Stimulated activated CD4-positive, alpha-beta T cell treated with anti-CD3 and anti-CD28 coated beads, Interleukin-12 subunit alpha, Interleukin-12 subunit beta, amount 100 ng/mL, for 48 hours (primary cell): ENCODE measurements around the gene PRRT1B.

Experiments used
- DNase-seq, 3 donors: peaks; one replicate each; pipeline ENCODE4 v3.0.0-alpha.2; 2020; ENCODE audit warnings: low read depth in 2 of 3, low spot score in 1 of 3

PRRT1B gene

DNA sequence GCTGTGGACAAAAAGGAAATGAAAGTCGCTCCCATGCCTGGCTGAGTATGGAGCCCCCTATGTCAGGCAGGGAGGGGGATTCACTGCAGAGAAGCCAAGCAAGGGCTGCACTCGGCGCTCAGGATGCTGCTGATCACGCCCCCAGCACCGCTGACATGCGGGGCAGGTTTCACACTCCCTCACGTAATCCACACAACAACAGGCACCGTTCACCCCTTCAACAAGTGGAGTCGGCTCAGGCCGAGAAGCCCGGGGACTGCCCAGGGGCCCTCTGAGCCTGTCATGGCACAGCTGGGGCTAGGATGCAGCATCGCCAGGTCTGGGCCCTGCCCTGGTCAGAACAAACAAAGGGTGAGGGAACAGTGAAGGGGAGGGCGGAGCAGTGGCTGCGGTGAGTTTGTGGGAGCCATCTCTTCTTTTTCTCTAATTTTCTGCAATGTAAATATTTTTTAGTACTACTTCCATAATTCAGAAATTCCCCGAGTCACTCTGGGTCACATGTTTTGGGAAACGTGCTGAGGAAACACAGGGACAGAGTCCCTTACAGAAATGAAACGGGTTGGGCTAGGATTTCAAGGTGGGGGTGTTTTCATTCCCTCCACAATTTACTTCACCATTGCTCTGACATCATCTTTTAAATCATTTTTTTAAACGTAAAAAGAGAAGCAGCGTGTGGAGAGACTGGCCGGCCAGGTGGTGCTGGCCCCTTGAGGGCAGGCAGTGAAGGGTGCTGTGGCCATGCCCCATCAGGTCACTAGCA lies 49.8 kb downstream of the PRRT1B start:
- no peak for DNase-seq

DNA sequence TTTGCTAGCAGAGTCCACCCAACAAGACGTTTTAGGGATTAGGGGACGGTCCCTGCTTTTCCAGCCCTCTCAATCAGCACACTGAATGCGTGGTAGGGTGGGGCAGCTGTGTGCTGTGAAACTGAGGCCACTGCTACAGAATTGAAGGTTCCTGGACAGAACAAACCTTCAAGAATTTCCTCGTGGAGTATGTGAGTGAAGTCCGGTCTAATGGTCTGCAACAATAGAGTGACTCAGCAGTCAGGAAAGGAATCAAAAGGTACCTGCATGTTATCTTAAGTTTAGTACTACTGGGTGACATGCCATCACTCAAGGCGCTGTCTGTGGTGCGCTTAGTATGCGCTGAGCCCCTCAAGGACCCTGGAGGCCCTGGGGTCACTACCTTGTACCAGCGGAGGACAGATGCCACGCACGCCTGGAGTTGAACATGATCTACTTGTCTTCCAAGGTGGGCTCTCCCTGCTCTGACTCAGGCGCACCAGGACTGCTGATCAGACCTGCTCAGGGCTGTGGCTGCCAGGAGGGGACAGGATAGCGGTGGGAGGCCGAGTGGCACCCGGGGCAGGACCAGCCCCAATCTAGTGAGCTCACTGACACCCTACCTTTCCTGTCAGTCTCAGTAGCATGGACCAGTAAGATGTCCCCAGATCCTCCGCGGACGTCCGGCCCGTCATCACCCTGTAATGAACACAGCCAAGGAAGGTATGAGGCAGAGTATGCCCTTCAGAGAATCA lies 50.5 kb downstream of the PRRT1B start:
- no peak for DNase-seq

DNA sequence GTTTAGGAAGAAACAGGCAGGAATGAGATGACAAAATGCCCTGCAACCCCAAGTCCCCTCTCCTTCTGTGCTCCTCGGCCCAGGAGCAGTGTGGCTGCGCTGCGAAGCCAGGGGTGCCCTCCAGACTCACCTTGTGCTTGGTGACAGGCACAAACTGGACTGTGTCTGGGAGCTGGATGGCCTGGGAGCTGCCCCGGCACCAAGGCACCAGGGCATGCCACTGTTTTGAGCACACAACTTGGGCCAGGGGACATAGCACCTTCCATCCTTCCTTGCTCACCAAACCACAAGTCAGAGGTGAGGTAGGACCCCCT lies 51.1 kb downstream of the PRRT1B start:
- no peak for DNase-seq

DNA sequence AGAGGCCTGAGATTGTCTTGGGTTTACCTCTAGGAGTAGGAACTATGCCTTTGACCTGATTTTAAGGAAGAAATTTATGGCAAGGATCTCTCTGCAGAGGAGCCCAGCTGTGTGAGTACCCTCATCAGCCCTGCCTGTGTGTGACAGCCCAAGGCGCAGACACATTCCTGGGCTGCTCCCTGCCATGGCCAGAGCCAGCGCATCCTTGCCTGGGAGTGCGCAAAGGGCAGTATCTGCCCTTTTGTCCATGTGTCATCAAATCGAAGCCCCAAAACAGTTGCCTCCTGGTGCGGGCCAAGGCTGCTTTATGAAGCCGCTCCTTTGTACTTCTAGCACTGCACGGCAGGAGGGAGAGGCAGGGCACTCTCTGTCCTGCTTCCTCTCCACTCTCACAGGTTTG lies 51.9 kb downstream of the PRRT1B start:
- no peak for DNase-seq

DNA sequence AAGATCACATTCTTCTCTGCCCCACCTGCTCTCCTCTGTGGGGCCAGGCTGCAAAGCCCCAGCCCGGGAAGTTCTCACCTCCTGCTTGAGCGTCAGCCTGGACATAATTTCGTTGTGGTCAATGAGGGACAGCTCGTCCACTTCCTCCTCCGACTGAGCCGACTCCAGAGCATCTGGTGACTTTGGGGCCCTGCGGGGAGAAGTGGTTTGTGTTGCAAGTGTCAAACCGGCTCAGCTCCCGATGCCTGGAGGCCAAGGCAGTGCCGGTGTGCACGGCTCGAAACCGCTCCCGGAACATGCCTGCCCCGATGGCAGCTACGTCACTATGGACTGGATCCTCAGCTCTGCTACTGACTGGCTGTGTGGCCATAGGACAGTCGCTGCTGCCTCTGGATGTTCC lies 52.8 kb downstream of the PRRT1B start:
- no peak for DNase-seq

DNA sequence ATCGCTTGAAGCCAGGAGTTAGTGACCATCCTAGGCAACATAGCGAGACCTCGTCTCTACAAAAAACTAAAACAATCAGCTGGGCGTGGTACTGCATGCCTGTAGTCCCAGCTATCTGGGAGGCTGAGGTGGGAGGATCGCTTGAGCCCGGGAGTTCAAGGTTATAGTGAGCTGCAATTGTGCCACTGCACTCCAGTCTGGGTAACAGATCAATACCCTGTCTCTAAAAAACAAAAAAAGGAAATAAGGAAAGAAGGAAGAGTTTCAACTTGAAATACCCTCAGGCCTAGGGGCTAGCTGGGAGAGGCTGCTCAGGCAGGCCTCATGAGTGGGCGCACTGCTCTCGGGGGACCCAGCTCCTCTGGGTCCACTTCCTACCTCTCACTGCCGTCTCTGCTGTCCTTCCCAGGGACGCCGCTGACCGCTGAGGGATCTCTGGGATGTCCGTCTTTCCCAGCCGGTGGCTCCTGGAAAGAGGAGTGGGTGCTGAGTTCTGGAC lies 56.4 kb downstream of the PRRT1B start:
- DNase-seq = no peak

DNA sequence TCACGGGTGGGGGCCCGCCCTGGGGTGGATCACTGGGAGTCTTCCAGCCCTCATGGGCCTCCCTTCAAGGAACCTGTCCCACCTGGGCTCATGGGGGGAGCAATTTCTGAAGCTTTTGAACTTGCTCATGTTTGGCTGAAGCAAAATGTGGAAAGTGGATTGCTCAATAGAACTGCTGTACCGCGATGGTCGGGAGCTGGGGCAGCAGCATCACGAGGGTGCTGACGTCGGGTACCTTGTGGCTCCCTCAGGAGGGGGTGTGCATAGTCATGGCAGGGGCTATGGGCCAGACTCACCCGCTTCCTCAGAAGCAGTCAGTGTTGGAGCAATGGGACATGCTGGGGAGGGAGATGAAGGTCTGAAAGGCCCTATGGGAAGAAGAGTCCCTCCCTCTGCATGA lies 57.9 kb downstream of the PRRT1B start:
- no peak for DNase-seq

DNA sequence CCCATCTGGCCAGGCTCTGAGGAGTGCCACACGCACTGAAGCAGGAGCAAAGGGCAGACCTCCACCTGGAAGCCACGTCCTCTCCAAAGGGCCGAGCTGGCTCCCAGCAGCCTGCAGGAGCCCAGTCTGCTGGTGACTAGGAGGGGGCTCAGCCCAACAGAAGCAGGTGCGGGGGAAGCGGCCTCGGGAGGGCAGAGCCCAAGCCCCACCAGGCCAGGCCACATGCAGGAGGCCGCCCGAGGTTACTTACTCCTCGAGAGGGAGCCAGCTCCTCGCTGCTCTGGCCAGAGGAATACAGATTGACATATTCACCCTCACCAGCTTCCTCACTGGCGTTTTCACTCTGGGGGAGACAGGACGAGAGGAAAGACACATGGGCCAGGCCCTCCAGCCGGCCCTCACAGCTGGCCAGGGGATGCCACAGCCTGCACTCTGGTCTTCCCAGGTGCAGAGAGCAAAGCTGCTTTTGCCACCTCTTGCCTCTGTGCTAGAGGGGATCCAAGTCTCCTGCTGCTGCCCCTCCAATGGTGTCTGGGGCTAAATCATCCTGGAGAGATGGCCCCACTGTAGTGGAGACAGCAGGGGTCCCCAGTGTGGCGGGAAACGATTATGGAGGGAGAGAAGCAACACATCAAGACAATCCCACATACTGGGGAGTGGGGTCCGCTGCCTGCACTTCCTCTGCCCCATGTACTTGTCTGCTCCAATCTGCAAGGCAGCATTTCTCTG lies 58.6 kb downstream of the PRRT1B start:
- DNase-seq = no peak

DNA sequence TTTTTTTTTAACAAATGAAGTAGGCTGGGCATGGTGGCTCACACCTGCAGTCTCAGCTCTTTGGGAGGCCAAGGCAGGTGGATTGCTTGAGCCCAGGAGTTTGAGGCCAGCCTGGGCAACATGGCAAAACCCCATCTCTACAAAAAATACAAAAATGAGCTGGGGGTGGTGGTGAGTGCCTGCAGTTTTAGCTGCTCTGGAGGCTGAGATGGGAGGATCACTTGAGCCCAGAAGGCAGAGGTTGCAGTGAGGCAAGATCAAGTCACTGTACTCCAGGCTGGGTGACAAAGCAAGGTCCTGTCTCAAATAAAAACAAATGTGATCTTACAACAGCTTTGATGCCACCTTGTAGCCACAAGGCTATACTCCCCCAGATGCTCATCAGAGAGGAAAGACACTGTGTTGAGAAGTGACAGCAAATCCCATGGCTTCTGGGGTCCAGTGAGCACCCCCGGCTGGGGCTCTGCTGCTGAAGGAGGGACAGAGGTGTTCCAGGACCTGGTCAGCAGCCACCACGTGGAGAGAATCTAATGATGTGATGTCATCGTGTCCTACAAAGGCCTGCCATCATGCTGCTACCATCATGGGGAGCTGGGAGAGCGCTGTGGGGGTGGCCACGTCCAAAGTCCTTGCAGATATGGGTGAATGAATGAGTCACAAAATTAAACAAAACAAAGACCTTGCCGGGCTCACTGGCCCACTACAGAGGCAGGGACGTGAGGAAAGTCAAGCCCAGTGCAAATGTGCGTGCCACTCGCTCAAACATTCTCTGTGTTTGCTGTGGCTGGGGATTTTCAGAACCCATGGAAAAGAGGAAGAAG lies 60.7 kb downstream of the PRRT1B start:
- DNase-seq = no peak

DNA sequence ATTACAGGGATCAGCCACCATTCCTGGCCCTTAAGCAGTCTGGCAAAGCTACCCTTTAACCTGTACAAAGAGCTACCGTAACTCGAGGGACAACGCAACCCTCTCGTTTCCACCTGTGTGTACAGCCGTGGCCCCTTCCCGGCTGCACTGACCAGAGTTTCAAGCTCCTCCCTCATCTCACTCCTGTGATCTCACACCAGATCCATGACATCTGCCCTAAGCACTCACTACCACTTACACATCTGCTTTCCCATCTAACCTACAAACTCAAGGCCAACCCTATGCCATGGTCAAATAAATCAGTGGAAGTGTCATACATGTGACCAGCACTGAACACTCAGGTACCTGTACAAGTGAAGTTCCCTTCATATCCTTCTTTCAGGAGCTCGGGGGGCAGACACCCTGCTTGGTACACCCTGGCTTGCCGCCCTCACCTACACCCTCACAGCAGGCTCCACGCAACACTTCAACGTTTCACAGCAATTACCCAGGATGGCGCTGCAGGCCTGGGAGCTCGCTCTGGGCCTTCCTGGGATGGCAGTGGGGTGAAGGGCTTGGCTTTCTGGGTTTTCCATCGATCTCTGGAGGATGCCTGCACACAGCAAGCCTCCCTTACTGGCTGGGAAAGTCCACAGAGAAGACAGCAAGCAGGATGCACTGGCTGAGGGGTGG lies 61.7 kb downstream of the PRRT1B start:
- no peak for DNase-seq

DNA sequence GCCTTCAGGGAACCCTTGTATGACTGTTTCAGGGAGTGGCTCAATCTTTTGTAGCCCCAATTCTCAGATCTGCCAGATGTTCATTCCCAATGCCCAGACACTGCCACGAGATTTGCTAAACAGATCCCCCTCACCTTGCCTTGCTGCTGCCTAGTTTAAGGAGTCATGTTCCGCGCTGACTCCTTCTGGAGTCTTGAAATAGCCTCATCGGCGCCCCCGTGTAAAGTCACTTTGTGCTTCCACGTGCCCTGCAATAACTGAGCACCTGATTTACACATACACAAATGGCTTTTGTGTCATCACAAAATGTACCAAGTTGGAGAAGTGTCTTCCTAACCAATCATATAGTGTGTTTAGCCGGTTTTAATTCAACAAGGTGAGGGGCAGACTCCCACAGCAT lies 62.3 kb downstream of the PRRT1B start:
- no peak for DNase-seq

DNA sequence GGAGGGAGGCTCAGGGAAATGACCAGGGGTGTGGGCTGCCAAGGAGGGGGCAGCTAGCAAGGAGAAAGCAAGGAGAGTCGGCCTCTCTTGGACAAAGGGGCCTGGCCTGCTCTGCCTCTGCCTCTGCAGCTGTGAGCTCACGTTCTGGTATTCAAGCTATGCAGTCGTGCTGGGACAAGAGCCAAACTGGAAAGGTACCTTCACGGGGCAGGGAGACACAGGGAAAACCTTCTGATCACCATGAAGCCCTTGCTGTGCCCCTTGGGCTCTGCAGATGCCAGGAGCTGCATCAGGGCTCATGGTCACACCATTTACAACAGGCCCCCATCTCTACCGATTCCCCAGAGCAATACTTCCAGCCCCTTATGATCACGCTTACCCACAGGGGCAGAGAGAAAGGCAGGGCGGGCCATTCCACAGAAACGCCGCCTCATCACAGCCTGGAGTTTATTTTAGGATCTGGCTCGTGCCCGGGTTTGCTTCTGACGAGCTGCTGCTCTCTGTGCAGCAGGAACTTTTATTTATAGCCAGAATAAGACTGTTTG lies 63.2 kb downstream of the PRRT1B start:
- DNase-seq = no peak
